Peyer's patch (tissue), 4 donors: ENCODE results near the gene FAM107B.

Experiments used
- CTCF ChIP-seq, 6 experiments: fragments of 450-650 bp in 4 of 6; fragments of 200-600 bp in 2 of 6; sonication (generic) in 1 of 6; IDR thresholded peaks; one replicate each; pipeline ENCODE4 v1.5.1; 2017 to 2019; ENCODE audit warnings: antibody characterized with exemption in 6 of 6, mild to moderate bottlenecking in 3 of 6, moderate library complexity in 1 of 6
- POLR2A ChIP-seq, 2 donors: fragments of 450-650 bp; IDR thresholded peaks; one replicate each; pipeline ENCODE4 v1.5.1; 2017; ENCODE audit warnings: antibody characterized with exemption in 2 of 2, mild to moderate bottlenecking in 2 of 2, moderate library complexity in 2 of 2

- no peak for TF ChIP-seq CTCF (IDR thresholded peaks at IDR 0.05)
- TF ChIP-seq POLR2A (IDR thresholded peaks at IDR 0.05), result no peak
Measured at GRCh38 chr10:14737808-14738545, 36.7 kb downstream of the FAM107B start.
